Airway epithelial cell (primary cell): ENCODE data around the gene TRMT10C. TPM values are rescaled to one million over a fixed set of nuclear protein-coding genes. Genes with fewer than 3 reads are reported as not detected.

ENCODE experiments used
- total RNA-seq: library from RNA; depleted of rRNA; stranded (reverse); fragments of >200 nt; gene quantifications from 2 replicates; pipeline ENCODE4 v1.2.3, GENCODE V29; 2015

TRMT10C gene
- 31.8 and 35.2 TPM in 2 replicates for total RNA-seq

DNA sequence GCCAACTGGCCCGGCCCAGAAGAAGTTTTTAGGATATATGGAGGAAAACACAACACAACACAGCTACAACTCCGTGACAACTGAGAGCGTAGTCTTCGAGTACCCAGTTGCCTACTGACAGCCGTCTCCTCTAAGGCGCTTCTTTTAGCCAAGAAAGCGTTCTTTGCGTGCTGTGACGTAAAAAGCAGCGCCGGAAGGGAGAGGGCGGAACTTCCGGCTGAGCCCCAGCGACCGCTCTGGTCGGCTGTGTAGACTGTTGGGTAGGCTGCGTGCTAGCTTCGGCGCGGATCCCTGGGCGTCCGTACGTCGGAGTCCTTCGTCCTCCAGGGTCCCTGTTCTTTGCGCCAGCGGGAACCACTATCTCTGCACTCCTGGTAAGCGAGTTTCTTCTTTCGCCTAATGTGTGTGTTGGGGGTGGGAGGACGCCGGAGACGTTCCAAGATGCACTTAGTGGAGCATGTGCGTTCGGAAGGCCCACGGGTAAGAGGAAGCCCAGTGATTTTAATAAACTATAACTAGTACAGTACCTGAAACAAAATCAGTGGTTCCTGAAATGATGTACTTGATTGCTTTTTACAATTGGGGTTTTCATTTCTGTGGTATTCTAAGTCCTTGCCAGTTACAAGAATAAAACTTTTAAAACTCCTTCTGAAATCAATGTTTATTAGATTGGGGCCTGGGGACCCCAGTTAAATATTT, at the start of gene TRMT10C:
TSS of gene TRMT10C (plus strand) at position 239 of the 699 bp plus-strand sequence. CDS start 2,914 bp downstream, outside the sequence.

GRCh38 chr3:101512646-101513418, 48.8 kb upstream of the TRMT10C start, which contains the start of gene SENP7:
Gene SENP7 (minus strand): TSS chr3:101513212. CDS start chr3:101513130, 82 bp downstream.

DNA sequence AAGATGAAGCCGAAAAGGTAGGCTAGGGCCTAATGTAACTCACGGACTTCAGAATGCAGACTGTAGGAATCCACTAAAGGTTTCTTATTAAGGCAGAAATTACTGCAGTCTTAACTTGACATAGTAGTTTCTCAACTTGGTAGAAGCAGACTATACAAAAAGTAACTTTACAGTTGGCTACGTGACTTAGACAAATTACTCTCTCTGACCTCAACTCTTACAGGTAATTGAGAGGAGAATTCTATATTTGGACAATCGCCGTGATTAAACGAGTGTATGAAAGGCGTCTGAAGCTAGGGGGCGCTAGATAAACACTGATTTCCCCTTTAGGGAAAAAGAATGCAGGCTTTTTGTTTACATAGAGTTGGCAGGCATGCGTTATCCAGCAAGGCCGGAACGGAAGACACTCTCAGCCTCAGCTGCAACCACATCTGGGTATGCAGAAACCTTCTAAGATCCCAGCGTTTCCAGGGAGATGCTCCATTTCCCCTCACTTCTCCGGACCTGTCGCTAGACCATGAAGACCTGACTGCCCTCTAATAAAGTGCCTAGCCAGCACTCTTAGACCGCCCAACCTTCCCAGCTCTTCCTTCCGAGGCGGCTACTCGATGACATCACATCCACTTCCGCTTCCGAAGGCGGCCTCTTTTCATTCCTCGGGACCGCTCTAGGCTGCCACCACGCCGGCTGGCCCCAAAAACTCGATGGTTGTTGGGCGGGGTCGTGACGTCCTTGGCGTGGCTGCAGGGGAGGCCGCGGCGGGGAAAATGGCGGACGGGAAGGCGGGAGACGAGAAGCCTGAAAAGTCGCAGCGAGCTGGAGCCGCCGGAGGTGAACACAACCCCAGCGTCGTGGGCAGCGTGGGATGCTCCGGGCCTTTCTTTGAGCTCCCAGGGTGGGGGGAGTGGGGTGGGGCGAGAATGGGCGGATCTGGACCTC, 12.1 kb downstream of the TRMT10C start, which contains the start of gene PCNP:
TSS of gene PCNP (plus strand) at position 732 of the 939 bp plus-strand sequence. CDS start at position 768, 36 bp downstream.

Other genes with a start within 250 kb of the TRMT10C start
- gene IMPG2, start 241.3 kb upstream of the TRMT10C start, total RNA-seq, result 0.05 and 0.07 TPM in 2 replicates
- gene SENP7, start 48.7 kb upstream of the TRMT10C start, total RNA-seq, result 4.7 and 5.0 TPM in 2 replicates
- 55.0 and 61.0 TPM in 2 replicates for gene PCNP, start 12.3 kb downstream of the TRMT10C start, total RNA-seq
- 15.1 and 17.6 TPM in 2 replicates for gene ZBTB11, start 115.3 kb downstream of the TRMT10C start, total RNA-seq
- gene RPL24, start 124.8 kb downstream of the TRMT10C start, total RNA-seq, result 1,993 and 2,310 TPM in 2 replicates
- 5.9 and 7.4 TPM in 2 replicates for gene CEP97, start 162.7 kb downstream of the TRMT10C start, total RNA-seq
- 6.0 and 12.8 TPM in 2 replicates for gene NXPE3, start 217.3 kb downstream of the TRMT10C start, total RNA-seq